Heart left ventricle (tissue), 16 donors: Measurements from ENCODE around the gene NUP88. TPM values are rescaled to one million over a fixed set of nuclear protein-coding genes. Genes with fewer than 3 reads are reported as not detected.

Source experiments
- ATAC-seq, 4 donors: fragments of 200-7000 bp; cut with Tn5 transposase; one replicate each; pipeline ENCODE4 v1.9.1; 2020 to 2022; ENCODE audit warnings: moderate library complexity in 4 of 4, mild to moderate bottlenecking in 3 of 4, moderate number of reproducible peaks in 1 of 4
- DNase-seq, 5 donors: peaks; one replicate each; pipeline ENCODE4 v3.0.0-alpha.2; 2020
- H3K27ac ChIP-seq, 12 donors: fragments of 200-600 bp; sonication (generic) in 4 of 12; one replicate each; pipeline versions ENCODE4 v1.5.0 to v1.8.0; 2016 to 2022; ENCODE audit warnings: mild to moderate bottlenecking in 2 of 12
- H3K27me3 ChIP-seq, 9 donors: fragments of 200-600 bp; sonication (generic) in 2 of 9; one replicate each; pipeline versions ENCODE4 v1.5.1 to v1.8.0; 2016 to 2022; ENCODE audit warnings: mild to moderate bottlenecking in 3 of 9
- H3K36me3 ChIP-seq, 9 donors: fragments of 200-600 bp; sonication (generic) in 2 of 9; one replicate each; pipeline versions ENCODE4 v1.5.0 to v1.8.0; 2018 to 2022; ENCODE audit warnings: mild to moderate bottlenecking in 2 of 9
- H3K4me1 ChIP-seq, 12 donors: fragments of 200-600 bp; sonication (generic) in 4 of 12; one replicate each; pipeline versions ENCODE4 v1.5.0 to v1.8.0; 2016 to 2022; ENCODE audit warnings: mild to moderate bottlenecking in 3 of 12
- H3K4me3 ChIP-seq, 12 donors: fragments of 200-600 bp; sonication (generic) in 4 of 12; one replicate each; pipeline versions ENCODE4 v1.5.0 to v1.8.0; 2017 to 2022; ENCODE audit warnings: mild to moderate bottlenecking in 9 of 12, moderate library complexity in 4 of 12
- H3K9me3 ChIP-seq, 12 donors: fragments of 200-600 bp; sonication (generic) in 4 of 12; one replicate each; pipeline versions ENCODE4 v1.5.0 to v1.8.0; 2016 to 2022; ENCODE audit warnings: mild to moderate bottlenecking in 1 of 12
- POLR2A ChIP-seq, 2 donors: fragments of 450-650 bp; IDR thresholded peaks; one replicate each; pipeline ENCODE4 v1.6.1; 2017; ENCODE audit warnings: antibody characterized with exemption in 2 of 2, mild to moderate bottlenecking in 2 of 2, moderate library complexity in 2 of 2
- WGBS, 4 donors: extraction: QIAGEN DNeasy Blood & Tissue Kit in 2 of 4; methylation state at CpG; one replicate each; pipeline versions ENCODE4 v1.1.5 to v1.1.7; 2013 to 2018; 5-methylcytosine and 5-hydroxymethylcytosine counted together
- intact Hi-C, 10 donors: fragments of 100-400 bp; cut with DNase I; formaldehyde crosslinking; loops; one replicate each; pipeline versions ENCODE4 v1.11.1 to v1.14.2; 2022
- polyA plus RNA-seq, 2 donors: library from polyadenylated mRNA; stranded (reverse); fragments of 200-250 nt; gene quantifications; one replicate each; pipeline ENCODE4 v1.2.3, GENCODE V29; 2013
- total RNA-seq, 9 donors: library from RNA; depleted of rRNA in 2 of 9; stranded (reverse); fragments of >200 nt in 2 of 9; fragmentation: NEBNext Ultra II Directional in 3 of 9; extraction: Animal tissue kit (Norgen Biotek cat#: 25700) in 3 of 9; gene quantifications; one replicate each; pipeline versions ENCODE4 v1.1.0 to v1.2.4, GENCODE V29; 2016 to 2023
- TF ChIP-seq, protein P1 (sequence below), 12 donors: fragments of 200-600 bp; sonication (generic) in 4 of 12; IDR thresholded peaks; one replicate each; pipeline versions ENCODE4 v1.5.0 to v1.8.0; 2018 to 2022; ENCODE audit warnings: antibody characterized with exemption in 12 of 12, mild to moderate bottlenecking in 5 of 12
- donor health status: ischemic (EF 13 %, LVEDD 7.1; RV severe dilation, severe dysfunction).
- donor health status: healthy with polysubstance abuse.
- donor health status: DM: no; HTN: yes; CAD: no.
- donor health status: DM: no; HTN: no; CAD: no.
- donor health status: ischemic (EF 25% LVEDD 6.9; RV normal size, moderate dysfunction).
- donor health status: ischemic (EF 25% LVEDD 5.7; RV mildly dilated, moderate dysfunction).
- donor health status: healthy.
- donor health status: DM: yes; HTN: yes; CAD: no.
- donor health status: ischemic (EF 35%, LVEDD 5.7; RV mildly dilated, moderate dysfunction).
- donor health status: nonischemic (EF 11% LVEDD 7.7; RV severe dilation, severe dysfunction).
- donor health status: DM: yes; HTN: yes; CAD: no.
- donor health status: PGD.
- donor health status: ischemic (EF 29% LVEDD 5.4; RV normal size, mild dysfunction).
- donor health status: nonischemic (EF 23%, LVEDD 6.1; RV moderate dilation, normal function).

Gene NUP88
- total and polyA plus RNA-seq, 11 donors: 27.5 to 69.6 (median 40.6) TPM

GRCh38 chr17:5354310-5354709 is 65.2 kb downstream of the NUP88 start:
- Histone ChIP-seq H3K4me3 (no peak overlapping the region), H3K4me1 (peaks cover 0 to 21% (median 0%) of the 10 kb centered on the region in 12 donors), H3K9me3 (no peaks in the 10 kb centered on the region), H3K27me3 (no peaks in the 10 kb centered on the region), H3K36me3 (peaks cover 0 to 100% (median 94%) of the 10 kb centered on the region in 9 donors), H3K27ac (no peak overlapping the region)
- no peak for TF ChIP-seq POLR2A (IDR thresholded peaks at IDR 0.05)
- TF ChIP-seq, protein P1, sequence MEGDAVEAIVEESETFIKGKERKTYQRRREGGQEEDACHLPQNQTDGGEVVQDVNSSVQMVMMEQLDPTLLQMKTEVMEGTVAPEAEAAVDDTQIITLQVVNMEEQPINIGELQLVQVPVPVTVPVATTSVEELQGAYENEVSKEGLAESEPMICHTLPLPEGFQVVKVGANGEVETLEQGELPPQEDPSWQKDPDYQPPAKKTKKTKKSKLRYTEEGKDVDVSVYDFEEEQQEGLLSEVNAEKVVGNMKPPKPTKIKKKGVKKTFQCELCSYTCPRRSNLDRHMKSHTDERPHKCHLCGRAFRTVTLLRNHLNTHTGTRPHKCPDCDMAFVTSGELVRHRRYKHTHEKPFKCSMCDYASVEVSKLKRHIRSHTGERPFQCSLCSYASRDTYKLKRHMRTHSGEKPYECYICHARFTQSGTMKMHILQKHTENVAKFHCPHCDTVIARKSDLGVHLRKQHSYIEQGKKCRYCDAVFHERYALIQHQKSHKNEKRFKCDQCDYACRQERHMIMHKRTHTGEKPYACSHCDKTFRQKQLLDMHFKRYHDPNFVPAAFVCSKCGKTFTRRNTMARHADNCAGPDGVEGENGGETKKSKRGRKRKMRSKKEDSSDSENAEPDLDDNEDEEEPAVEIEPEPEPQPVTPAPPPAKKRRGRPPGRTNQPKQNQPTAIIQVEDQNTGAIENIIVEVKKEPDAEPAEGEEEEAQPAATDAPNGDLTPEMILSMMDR (IDR thresholded peaks at IDR 0.05): no peak
- ATAC-seq (no peak), DNase-seq (no peak)
- intact Hi-C loops: no loop called here
- 90 to 97% (median 94%) methylated on average over 2 of the region's 2 CpGs for WGBS, 4 donors

- H3K27me3 ChIP-seq: no peaks in the 10 kb centered on the region
- no peaks in the 10 kb centered on the region for H3K9me3 ChIP-seq
- ATAC-seq (no peak), DNase-seq (no peak)
- peaks cover 0 to 100% (median 94%) of the 10 kb centered on the region in 9 donors for H3K36me3 ChIP-seq
- no peak overlapping the region for H3K27ac ChIP-seq
- no peak overlapping the region for H3K4me3 ChIP-seq
- TF ChIP-seq POLR2A (IDR thresholded peaks at IDR 0.05): no peak
- TF ChIP-seq, protein P1 (IDR thresholded peaks at IDR 0.05): no peak
- WGBS, 4 donors: 92 to 96% (median 94%) methylated on average over 4 of the region's 4 CpGs
- H3K4me1 ChIP-seq: peaks cover 0 to 21% (median 0%) of the 10 kb centered on the region in 12 donors
- intact Hi-C loops: no loop called here
These were observed 66.7 kb downstream of the NUP88 start for GRCh38 chr17:5352681-5353289.

DNA sequence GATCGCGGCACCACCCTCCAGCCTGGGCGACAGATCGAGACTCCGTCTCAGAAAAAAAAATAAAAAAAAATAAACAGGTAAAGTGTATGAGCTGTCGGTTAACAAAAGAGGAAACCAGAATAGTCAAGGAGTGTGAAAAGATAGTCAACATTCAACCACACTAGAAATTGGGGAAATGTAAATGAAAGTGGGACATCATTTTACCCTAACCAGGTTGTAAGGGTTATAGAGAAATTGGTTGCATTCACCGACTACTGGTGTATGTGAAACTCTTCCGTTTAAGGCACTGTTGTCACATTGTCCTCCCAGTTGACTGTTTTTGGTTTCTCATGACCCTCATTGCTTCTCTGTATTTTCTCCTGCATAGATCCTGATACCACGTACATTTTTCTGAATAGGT is 74.5 kb downstream of the NUP88 start:
- ATAC-seq: no peak
- Histone ChIP-seq H3K36me3 (peaks cover 0 to 92% (median 68%) of the 10 kb centered on the region in 9 donors), H3K4me3 (no peak overlapping the region), H3K4me1 (no peaks in the 10 kb centered on the region), H3K27ac (no peak overlapping the region), H3K27me3 (no peaks in the 10 kb centered on the region), H3K9me3 (no peaks in the 10 kb centered on the region)
- WGBS, 4 donors: 96 to 98% (median 97%) methylated on average over 9 of the region's 9 CpGs
- no peak for DNase-seq
- intact Hi-C loops: no loop called here
- no peak for TF ChIP-seq POLR2A (IDR thresholded peaks at IDR 0.05)
- TF ChIP-seq, protein P1 (IDR thresholded peaks at IDR 0.05): no peak

Other genes starting within 250 kb of the NUP88 start
- gene ZNF594, start 227.8 kb downstream of the NUP88 start, total RNA-seq: 1 to 10 TPM; 3.5 to 9.3 (median 7.2) TPM
- 1 to 10 TPM; 3.2 to 3.3 TPM for gene ZNF594, start 227.8 kb downstream of the NUP88 start, polyA plus RNA-seq
- gene SCIMP, start 184.8 kb downstream of the NUP88 start, total RNA-seq: 10 to 100 TPM in 1 of 9 donors, 1 to 10 TPM in 2, under 1 TPM in 6; 0.25 to 17.2 (median 0.72) TPM
- gene SCIMP, start 184.8 kb downstream of the NUP88 start, polyA plus RNA-seq: under 1 TPM; 0.11 to 0.98 TPM
- 10 to 100 TPM; 42.6 to 70.4 (median 54.1) TPM for gene RABEP1, start 137.4 kb downstream of the NUP88 start, total RNA-seq
- gene RABEP1, start 137.4 kb downstream of the NUP88 start, polyA plus RNA-seq: 10 to 100 TPM; 23.5 to 34.8 TPM
- 10 to 100 TPM; 23.5 to 46.2 (median 29.0) TPM for gene RPAIN, start 520 bp upstream of the NUP88 start, total RNA-seq
- 10 to 100 TPM; 40.4 to 41.7 TPM for gene RPAIN, start 520 bp upstream of the NUP88 start, polyA plus RNA-seq
- 100 to 1,000 TPM; 108 to 159 (median 121) TPM for gene C1QBP, start 19.5 kb upstream of the NUP88 start, total RNA-seq
- gene C1QBP, start 19.5 kb upstream of the NUP88 start, polyA plus RNA-seq: 100 to 1,000 TPM; 150 to 173 TPM
- gene DHX33, start 49.3 kb upstream of the NUP88 start, total RNA-seq: 1 to 10 TPM; 4.7 to 8.6 (median 7.5) TPM
- 1 to 10 TPM; 2.1 to 5.6 TPM for gene DHX33, start 49.3 kb upstream of the NUP88 start, polyA plus RNA-seq
- gene DERL2, start 66.5 kb upstream of the NUP88 start, total RNA-seq: 10 to 100 TPM; 21.8 to 42.9 (median 29.5) TPM
- 10 to 100 TPM; 36.4 to 48.1 TPM for gene DERL2, start 66.5 kb upstream of the NUP88 start, polyA plus RNA-seq
- 10 to 100 TPM in 5 of 9 donors, 1 to 10 TPM in 4; 6.6 to 12.1 (median 11.0) TPM for gene MIS12, start 66.9 kb upstream of the NUP88 start, total RNA-seq
- gene MIS12, start 66.9 kb upstream of the NUP88 start, polyA plus RNA-seq: 10 to 100 TPM in 1 of 2 donors, 1 to 10 TPM in 1; 5.2 to 14.2 TPM
- gene NLRP1, start 164.8 kb upstream of the NUP88 start, total RNA-seq: 10 to 100 TPM in 4 of 9 donors, 1 to 10 TPM in 5; 3.8 to 16.7 (median 8.8) TPM
- 10 to 100 TPM in 1 of 2 donors, 1 to 10 TPM in 1; 5.3 to 12.8 TPM for gene NLRP1, start 164.8 kb upstream of the NUP88 start, polyA plus RNA-seq